ENCODE data around the gene NDUFA3. TPM values are rescaled to one million over a fixed set of nuclear protein-coding genes. Genes with fewer than 3 reads are reported as not detected.

The NDUFA3 gene
- total RNA-seq, 2 donors from 2014 or later = 49.9 to 54.6 TPM

- ATAC-seq (no peak), DNase-seq (no peak)
- no peaks in the 10 kb centered on the region for H3K27me3 Mint-ChIP-seq
- H3K27ac Mint-ChIP-seq = no peak overlapping the region
- H3K4me1 Mint-ChIP-seq = peaks cover 10% of the 10 kb centered on the region
- no peak overlapping the region for H3K4me3 Mint-ChIP-seq
- no peaks in the 10 kb centered on the region for H3K9me3 ChIP-seq (ENCODE audit: control insufficient read depth, low read length, poor library complexity, severe bottlenecking)
- H3K36me3 Mint-ChIP-seq (ENCODE audit: low read depth) = peaks cover 4% of the 10 kb centered on the region
Observed at GRCh38 chr19:54121259-54121658, 18.6 kb downstream of the NDUFA3 start.

- DNase-seq = no peak
- Mint-ChIP-seq H3K4me1 (peaks cover 2% of the 10 kb centered on the region), H3K36me3 (ENCODE audit: low read depth) (peaks cover 4% of the 10 kb centered on the region), H3K4me3 (no peak overlapping the region), H3K27ac (no peak overlapping the region), H3K27me3 (no peaks in the 10 kb centered on the region)
- no peaks in the 10 kb centered on the region for H3K9me3 ChIP-seq (ENCODE audit: control insufficient read depth, low read length, poor library complexity, severe bottlenecking)
- ATAC-seq = no peak
Observed at GRCh38 chr19:54123682-54124081, 21.0 kb downstream of the NDUFA3 start.

DNA sequence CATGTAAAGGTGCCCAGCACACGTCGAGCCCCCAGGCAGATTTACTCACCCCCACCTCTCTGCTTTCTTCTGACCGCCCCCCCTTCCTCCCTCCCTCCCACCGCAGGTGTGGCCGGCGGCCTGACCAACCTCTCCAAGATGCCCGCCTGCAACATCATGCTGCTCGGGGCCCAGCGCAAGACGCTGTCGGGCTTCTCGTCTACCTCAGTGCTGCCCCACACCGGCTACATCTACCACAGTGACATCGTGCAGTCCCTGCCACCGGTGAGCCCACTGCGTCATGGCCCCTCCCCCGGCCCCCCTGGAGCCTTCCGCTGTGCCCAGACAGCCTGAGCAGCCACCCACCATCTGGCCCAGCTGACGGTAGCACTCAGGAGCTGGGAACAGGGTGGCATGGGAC lies 21.7 kb downstream of the NDUFA3 start:
- Mint-ChIP-seq H3K4me1 (peaks cover 2% of the 10 kb centered on the region), H3K27me3 (no peaks in the 10 kb centered on the region), H3K27ac (no peak overlapping the region), H3K36me3 (ENCODE audit: low read depth) (peaks cover 4% of the 10 kb centered on the region), H3K4me3 (no peak overlapping the region)
- DNase-seq = no peak
- ATAC-seq = no peak
- H3K9me3 ChIP-seq (ENCODE audit: control insufficient read depth, low read length, poor library complexity, severe bottlenecking) = no peaks in the 10 kb centered on the region

DNA sequence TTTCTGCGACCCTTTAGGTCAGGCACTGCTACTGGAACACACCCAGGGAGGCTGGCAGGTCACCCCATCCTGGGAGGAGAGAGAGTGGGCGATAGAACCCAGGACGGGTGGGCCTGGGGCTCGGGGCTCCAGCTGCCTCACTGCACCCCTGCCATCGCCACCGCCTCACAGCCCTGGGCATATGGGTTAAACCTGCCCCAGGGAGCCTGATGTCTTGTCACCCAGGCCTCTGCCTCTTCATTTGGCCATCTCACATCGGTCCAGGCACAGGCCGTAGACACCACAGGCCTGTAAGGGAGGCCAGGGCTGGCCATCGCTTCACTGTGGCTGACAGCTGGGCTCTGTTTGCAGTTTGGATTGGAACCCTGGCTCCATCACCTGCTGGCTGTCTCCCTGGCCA lies 23.1 kb downstream of the NDUFA3 start:
- H3K4me3 Mint-ChIP-seq = no peak overlapping the region
- ATAC-seq (no peak), DNase-seq (no peak)
- H3K36me3 Mint-ChIP-seq (ENCODE audit: low read depth) = peaks cover 4% of the 10 kb centered on the region
- no peak overlapping the region for H3K27ac Mint-ChIP-seq
- H3K9me3 ChIP-seq (ENCODE audit: control insufficient read depth, low read length, poor library complexity, severe bottlenecking) = no peaks in the 10 kb centered on the region
- no peaks in the 10 kb centered on the region for H3K27me3 Mint-ChIP-seq
- H3K4me1 Mint-ChIP-seq = no peaks in the 10 kb centered on the region

- Mint-ChIP-seq H3K4me3 (no peak overlapping the region), H3K27ac (no peak overlapping the region), H3K4me1 (no peaks in the 10 kb centered on the region)
Observed at GRCh38 chr19:54127688-54128440, 25.2 kb downstream of the NDUFA3 start.

GRCh38 chr19:54128441-54128725 lies 25.7 kb downstream of the NDUFA3 start:
- H3K9me3 ChIP-seq (ENCODE audit: control insufficient read depth, low read length, poor library complexity, severe bottlenecking) = no peaks in the 10 kb centered on the region
- no peaks in the 10 kb centered on the region for H3K27me3 Mint-ChIP-seq
- no peaks in the 10 kb centered on the region for H3K4me1 Mint-ChIP-seq
- no peak overlapping the region for H3K4me3 Mint-ChIP-seq
- H3K27ac Mint-ChIP-seq = no peak overlapping the region
- H3K36me3 Mint-ChIP-seq (ENCODE audit: low read depth) = no peaks in the 10 kb centered on the region
- no peak for DNase-seq
- no peak for ATAC-seq

More at GRCh38 chr19:54127688-54128440, 25.2 kb downstream of the NDUFA3 start:
- DNase-seq (no peak), ATAC-seq (no peak)
- H3K9me3 ChIP-seq (ENCODE audit: control insufficient read depth, low read length, poor library complexity, severe bottlenecking) = no peaks in the 10 kb centered on the region
- no peaks in the 10 kb centered on the region for H3K36me3 Mint-ChIP-seq (ENCODE audit: low read depth)
- H3K27me3 Mint-ChIP-seq = no peaks in the 10 kb centered on the region

- DNase-seq (no peak), ATAC-seq (no peak)
- H3K27me3 Mint-ChIP-seq = no peaks in the 10 kb centered on the region
- no peaks in the 10 kb centered on the region for H3K9me3 ChIP-seq (ENCODE audit: control insufficient read depth, low read length, poor library complexity, severe bottlenecking)
- no peaks in the 10 kb centered on the region for H3K36me3 Mint-ChIP-seq (ENCODE audit: low read depth)
- H3K4me1 Mint-ChIP-seq = no peaks in the 10 kb centered on the region
- H3K27ac Mint-ChIP-seq = no peak overlapping the region
- H3K4me3 Mint-ChIP-seq = no peak overlapping the region
Observed at GRCh38 chr19:54128796-54129616, 26.4 kb downstream of the NDUFA3 start.

DNA sequence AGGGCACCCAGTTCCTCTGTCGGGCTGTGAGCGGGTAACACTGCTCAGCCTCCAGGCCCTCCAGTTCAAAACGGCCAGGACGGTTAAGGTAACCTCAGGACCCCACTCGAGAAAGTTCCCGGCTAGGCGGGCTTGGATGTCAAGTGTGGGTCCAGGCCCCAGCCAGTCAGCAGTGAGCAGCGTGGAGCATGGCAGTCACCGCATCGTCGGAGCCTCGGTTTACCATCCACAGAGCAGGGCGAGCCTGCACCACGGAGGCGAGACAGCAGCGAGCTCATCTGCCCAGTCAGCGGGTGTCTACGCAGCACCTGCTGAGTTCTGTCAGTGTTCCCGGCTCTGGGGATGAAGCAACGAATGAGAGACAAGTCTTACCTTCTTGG lies 27.0 kb downstream of the NDUFA3 start:
- ATAC-seq (no peak), DNase-seq (no peak)
- H3K4me1 Mint-ChIP-seq = no peaks in the 10 kb centered on the region
- no peak overlapping the region for H3K4me3 Mint-ChIP-seq
- no peaks in the 10 kb centered on the region for H3K9me3 ChIP-seq (ENCODE audit: control insufficient read depth, low read length, poor library complexity, severe bottlenecking)
- no peak overlapping the region for H3K27ac Mint-ChIP-seq
- H3K27me3 Mint-ChIP-seq = no peaks in the 10 kb centered on the region
- H3K36me3 Mint-ChIP-seq (ENCODE audit: low read depth) = no peaks in the 10 kb centered on the region

DNA sequence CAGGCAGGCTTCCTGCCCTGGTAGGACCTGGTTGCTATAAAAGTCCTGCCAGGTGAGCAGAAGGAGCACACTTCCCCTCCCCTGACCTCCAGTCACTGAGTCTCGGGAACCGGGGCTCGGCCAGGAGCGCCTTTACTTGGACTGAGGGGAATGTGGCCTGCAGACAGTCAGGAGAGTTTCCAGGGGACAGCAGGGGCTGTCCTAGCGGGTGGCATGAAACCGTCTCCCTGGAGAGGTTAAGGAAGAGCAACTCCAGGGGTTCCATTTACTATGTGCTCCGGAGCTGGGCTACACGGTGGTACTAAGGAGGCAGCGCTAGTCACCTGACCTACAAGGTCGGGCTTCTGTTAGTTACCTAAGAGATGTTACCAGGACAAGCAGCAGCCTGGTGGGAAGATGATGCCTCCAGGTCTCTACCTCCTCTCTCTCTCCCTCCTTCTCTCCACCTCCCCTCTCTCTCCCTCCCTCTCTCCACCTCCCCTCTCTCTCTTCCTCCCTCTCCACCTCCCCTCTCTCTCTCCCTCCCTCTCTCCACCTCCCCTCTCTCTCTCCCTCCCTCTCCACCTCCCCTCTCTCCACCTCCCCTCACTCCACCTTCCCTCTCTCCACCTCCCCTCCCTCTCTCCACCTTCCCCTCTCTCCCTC lies 30.8 kb downstream of the NDUFA3 start:
- no peak for ATAC-seq
- Mint-ChIP-seq H3K36me3 (ENCODE audit: low read depth) (no peaks in the 10 kb centered on the region), H3K4me1 (peaks cover 9% of the 10 kb centered on the region), H3K27me3 (no peaks in the 10 kb centered on the region), H3K27ac (peak overlapping the region; percentile 87), H3K4me3 (no peak overlapping the region)
- DNase-seq = no peak
- no peaks in the 10 kb centered on the region for H3K9me3 ChIP-seq (ENCODE audit: control insufficient read depth, low read length, poor library complexity, severe bottlenecking)

GRCh38 chr19:54133957-54134590 lies 31.4 kb downstream of the NDUFA3 start:
- no peak for ATAC-seq
- H3K9me3 ChIP-seq (ENCODE audit: control insufficient read depth, low read length, poor library complexity, severe bottlenecking) = no peaks in the 10 kb centered on the region
- DNase-seq = no peak
- Mint-ChIP-seq H3K27me3 (no peaks in the 10 kb centered on the region), H3K4me3 (peak overlapping the region; percentile 63), H3K27ac (peak overlapping the region; percentile 87), H3K36me3 (ENCODE audit: low read depth) (no peaks in the 10 kb centered on the region), H3K4me1 (peaks cover 15% of the 10 kb centered on the region)

DNA sequence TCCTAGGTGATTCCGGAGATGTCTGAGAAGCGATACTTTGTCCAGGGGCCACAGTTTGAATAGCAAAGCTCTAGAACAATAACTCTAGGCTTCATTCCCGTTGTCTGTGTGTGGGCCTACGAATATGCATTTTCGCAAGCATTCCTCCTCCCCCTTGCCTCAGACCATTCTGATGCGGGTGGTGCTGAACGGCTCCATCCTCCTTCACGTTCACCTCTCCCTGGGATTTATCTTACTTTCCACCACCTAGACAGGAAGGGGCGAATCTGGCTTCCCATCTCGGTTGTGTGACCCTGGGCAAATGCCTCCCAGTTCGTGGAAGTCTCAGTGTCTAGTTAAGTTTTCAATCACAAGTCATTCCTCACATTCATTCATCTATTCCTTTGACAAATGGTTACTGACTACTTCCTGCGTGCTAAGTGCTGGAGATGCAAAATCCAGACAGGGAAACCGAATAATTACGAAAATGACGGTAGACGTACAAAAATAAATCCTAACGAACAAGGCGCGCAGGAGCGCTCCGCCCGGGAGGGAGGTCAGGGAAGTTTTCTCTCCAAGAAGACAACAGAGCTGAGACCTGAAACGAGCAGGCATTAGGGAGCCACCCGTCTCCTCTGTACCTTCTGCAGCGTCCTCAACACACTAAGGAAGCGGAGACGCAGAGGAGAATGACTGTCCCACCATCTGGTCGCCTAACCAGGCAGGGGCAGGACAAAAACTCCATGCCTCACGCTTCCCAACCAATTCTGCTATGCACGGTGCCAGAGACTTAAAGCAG lies 33.6 kb downstream of the NDUFA3 start:
- DNase-seq (no peak), ATAC-seq (no peak)
- Mint-ChIP-seq H3K27ac (peak overlapping the region; percentile 82), H3K4me3 (peak overlapping the region; percentile 95), H3K4me1 (peaks cover 25% of the 10 kb centered on the region), H3K36me3 (ENCODE audit: low read depth) (no peaks in the 10 kb centered on the region), H3K27me3 (no peaks in the 10 kb centered on the region)
- no peaks in the 10 kb centered on the region for H3K9me3 ChIP-seq (ENCODE audit: control insufficient read depth, low read length, poor library complexity, severe bottlenecking)

DNA sequence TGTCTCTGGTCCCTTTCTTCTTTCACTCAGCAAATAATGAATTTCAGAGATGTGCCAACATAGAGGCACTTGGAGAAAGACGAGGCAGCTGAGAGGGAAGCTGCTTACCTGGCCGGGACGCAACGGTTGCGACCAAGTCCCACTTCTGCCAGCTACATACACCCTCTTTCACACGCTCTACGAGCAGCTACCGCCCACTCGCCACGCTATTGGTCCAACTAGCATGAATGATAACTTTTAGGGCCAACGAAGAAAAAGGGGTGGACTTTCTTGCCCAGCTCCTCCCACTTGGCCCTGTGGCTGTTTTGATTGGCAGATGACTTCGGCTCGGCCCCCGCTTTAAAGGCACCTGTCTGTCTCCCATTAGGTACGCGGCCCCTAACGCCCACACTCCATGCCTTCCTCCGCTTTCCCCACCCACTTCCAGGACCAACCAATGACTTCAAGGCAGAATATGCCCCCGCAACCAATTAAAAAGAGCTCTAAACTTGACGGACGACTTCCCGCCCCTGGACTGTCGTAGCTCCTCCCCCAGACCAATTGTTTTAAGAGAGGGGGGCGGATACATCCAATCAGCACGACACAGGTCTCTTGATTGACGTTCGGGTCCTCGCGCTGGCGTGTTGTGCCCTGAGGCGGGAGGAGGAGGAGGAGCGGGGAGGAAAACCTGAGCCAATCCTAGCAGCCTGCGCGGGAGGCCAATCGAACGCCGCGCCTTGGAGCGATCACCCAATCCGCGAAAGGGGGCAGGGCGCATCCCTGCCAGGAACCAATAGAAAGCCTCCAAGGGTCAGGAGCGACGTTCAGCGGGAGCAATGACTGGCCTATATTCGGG lies 34.4 kb downstream of the NDUFA3 start:
- peak; percentile 81 for ATAC-seq
- Mint-ChIP-seq H3K27ac (peak overlapping the region; percentile 82), H3K4me1 (peaks cover 30% of the 10 kb centered on the region)

More for the DNA sequence above, 34.4 kb downstream of the NDUFA3 start:
- DNase-seq = peak; percentile 97 to 99 (median 97)
- H3K9me3 ChIP-seq (ENCODE audit: control insufficient read depth, low read length, poor library complexity, severe bottlenecking) = no peaks in the 10 kb centered on the region
- peaks cover 3% of the 10 kb centered on the region for H3K36me3 Mint-ChIP-seq (ENCODE audit: low read depth)
- no peaks in the 10 kb centered on the region for H3K27me3 Mint-ChIP-seq
- H3K4me3 Mint-ChIP-seq = peak overlapping the region; percentile 95
